ENCODE data around the gene TBX1.

DNA sequence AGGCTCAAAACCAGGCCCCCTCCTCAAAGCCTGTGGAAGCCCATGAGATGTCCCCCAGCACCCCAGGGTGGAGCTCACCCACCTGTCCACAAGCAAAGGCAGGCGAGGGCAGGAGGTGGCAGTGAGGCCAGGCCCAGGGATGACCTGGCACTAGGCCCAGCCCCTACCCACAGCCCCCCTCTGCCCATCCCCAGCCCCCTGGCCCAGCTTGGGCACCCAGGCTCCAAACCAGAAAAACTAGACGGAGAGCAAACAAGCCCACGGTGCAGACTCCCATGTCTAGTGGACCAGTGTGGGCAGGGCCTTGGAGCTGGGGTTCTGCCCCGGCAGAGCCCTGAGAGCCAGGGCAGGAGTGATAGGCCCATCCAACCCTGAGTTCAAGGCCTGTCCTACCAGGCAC lies 16.9 kb upstream of the TBX1 start:
- TF ChIP-seq, protein P1, sequence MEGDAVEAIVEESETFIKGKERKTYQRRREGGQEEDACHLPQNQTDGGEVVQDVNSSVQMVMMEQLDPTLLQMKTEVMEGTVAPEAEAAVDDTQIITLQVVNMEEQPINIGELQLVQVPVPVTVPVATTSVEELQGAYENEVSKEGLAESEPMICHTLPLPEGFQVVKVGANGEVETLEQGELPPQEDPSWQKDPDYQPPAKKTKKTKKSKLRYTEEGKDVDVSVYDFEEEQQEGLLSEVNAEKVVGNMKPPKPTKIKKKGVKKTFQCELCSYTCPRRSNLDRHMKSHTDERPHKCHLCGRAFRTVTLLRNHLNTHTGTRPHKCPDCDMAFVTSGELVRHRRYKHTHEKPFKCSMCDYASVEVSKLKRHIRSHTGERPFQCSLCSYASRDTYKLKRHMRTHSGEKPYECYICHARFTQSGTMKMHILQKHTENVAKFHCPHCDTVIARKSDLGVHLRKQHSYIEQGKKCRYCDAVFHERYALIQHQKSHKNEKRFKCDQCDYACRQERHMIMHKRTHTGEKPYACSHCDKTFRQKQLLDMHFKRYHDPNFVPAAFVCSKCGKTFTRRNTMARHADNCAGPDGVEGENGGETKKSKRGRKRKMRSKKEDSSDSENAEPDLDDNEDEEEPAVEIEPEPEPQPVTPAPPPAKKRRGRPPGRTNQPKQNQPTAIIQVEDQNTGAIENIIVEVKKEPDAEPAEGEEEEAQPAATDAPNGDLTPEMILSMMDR (IDR thresholded peaks at IDR 0.05; ENCODE audit: low read depth, low read length, poor library complexity, severe bottlenecking), result no peak
- TF ChIP-seq EZH2phosphoT487 (IDR thresholded peaks at IDR 0.05; ENCODE audit: borderline replicate concordance, low read length), result no peak

Data from DOHH2 (cell line).